ENCODE data around the gene MTERF2.

MTERF2 gene

DNA sequence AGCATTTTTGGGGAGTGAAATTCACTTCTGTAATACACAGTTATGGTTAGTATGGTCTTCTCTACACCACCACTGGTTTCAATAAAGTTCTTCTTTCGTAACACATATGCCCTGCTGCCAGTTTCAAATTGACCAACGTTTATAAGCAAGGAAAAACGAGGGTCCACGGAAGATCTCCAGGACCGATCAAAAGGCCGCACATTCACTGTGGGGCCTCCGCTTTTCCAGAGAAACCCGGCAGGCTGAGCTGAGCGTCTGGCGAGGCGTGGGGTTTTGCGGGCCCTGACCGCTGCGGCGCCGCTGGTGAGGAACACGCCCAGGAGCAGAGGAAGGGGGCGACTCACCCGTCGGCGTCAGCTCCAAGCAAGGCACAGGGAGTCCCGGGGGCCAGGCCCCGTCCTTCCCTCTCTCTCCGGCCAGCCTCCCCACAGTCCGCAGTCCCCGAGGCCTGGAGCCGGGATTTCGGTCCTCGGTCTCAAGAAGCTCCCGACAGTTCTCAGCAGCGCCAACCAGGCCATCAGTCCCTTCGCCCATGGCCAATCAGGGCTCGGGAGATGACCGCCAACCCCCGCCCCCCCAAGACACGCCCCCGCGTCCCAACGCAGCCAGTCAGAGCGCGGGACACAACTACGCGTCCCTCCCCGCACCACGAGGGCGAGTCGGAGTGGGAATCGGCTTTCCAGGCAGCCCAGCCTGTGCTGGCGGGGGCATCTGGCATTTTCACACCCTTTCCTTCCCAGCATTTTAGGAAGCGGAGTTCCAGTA is at the start of gene MTERF2 (continued):
- TF ChIP-seq, protein P1, sequence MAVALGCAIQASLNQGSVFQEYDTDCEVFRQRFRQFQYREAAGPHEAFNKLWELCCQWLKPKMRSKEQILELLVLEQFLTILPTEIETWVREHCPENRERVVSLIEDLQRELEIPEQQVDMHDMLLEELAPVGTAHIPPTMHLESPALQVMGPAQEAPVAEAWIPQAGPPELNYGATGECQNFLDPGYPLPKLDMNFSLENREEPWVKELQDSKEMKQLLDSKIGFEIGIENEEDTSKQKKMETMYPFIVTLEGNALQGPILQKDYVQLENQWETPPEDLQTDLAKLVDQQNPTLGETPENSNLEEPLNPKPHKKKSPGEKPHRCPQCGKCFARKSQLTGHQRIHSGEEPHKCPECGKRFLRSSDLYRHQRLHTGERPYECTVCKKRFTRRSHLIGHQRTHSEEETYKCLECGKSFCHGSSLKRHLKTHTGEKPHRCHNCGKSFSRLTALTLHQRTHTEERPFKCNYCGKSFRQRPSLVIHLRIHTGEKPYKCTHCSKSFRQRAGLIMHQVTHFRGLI (tag by site-specific recombination; IDR thresholded peaks at IDR 0.05): no peak
- TF ChIP-seq ZNF791 (tag by site-specific recombination; IDR thresholded peaks at IDR 0.05) (no peak), WT1 (tag by site-specific recombination; IDR thresholded peaks at IDR 0.05) (no peak), YY2 (tag by site-specific recombination; IDR thresholded peaks at IDR 0.05) (no peak), ZNF664 (tag by site-specific recombination; IDR thresholded peaks at IDR 0.05) (no peak), ZNF175 (tag by site-specific recombination; IDR thresholded peaks at IDR 0.05) (no peak), ZIC2 (tag by site-specific recombination; IDR thresholded peaks at IDR 0.05) (0 out of 2 replicates have a peak, but pooled peaks have one; percentile 11), ZNF521 (tag by site-specific recombination; IDR thresholded peaks at IDR 0.05) (no peak), ZNF529 (tag by site-specific recombination; IDR thresholded peaks at IDR 0.05; ENCODE audit: insufficient replicate concordance) (no peak), ZNF423 (tag by site-specific recombination; IDR thresholded peaks at IDR 0.05) (no peak), ZNF837 (tag by site-specific recombination; IDR thresholded peaks at IDR 0.05) (no peak), KLF16 (tag by site-specific recombination; IDR thresholded peaks at IDR 0.05) (peak; percentile 72; the same call in 1 of the 2 replicates), GLI2 (tag by site-specific recombination; IDR thresholded peaks at IDR 0.05; ENCODE audit: borderline replicate concordance, low read depth) (no peak), SCRT2 (tag by site-specific recombination; IDR thresholded peaks at IDR 0.05) (no peak), ZNF670 (tag by site-specific recombination; IDR thresholded peaks at IDR 0.05; ENCODE audit: low read depth) (no peak), GLIS1 (tag by site-specific recombination; IDR thresholded peaks at IDR 0.05) (peak; percentile 40; the same call in 1 of the 2 replicates), PRDM1 (tag by site-specific recombination; IDR thresholded peaks at IDR 0.05) (no peak), ZNF707 (tag by site-specific recombination; IDR thresholded peaks at IDR 0.05) (no peak), ZNF610 (tag by site-specific recombination; IDR thresholded peaks at IDR 0.05; ENCODE audit: borderline replicate concordance) (peak; percentile 51; the same call in 1 of the 2 replicates)
- TF ChIP-seq, protein P2, sequence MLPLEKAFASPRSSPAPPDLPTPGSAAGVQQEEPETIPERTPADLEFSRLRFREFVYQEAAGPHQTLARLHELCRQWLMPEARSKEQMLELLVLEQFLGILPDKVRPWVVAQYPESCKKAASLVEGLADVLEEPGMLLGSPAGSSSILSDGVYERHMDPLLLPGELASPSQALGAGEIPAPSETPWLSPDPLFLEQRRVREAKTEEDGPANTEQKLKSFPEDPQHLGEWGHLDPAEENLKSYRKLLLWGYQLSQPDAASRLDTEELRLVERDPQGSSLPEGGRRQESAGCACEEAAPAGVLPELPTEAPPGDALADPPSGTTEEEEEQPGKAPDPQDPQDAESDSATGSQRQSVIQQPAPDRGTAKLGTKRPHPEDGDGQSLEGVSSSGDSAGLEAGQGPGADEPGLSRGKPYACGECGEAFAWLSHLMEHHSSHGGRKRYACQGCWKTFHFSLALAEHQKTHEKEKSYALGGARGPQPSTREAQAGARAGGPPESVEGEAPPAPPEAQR (tag by site-specific recombination; IDR thresholded peaks at IDR 0.05): no peak
- TF ChIP-seq, protein P3, sequence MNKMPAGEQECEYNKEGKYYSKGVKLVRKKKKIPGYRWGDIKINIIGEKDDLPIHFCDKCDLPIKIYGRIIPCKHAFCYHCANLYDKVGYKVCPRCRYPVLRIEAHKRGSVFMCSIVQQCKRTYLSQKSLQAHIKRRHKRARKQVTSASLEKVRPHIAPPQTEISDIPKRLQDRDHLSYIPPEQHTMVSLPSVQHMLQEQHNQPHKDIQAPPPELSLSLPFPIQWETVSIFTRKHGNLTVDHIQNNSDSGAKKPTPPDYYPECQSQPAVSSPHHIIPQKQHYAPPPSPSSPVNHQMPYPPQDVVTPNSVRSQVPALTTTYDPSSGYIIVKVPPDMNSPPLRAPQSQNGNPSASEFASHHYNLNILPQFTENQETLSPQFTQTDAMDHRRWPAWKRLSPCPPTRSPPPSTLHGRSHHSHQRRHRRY (tag by site-specific recombination; IDR thresholded peaks at IDR 0.05): no peak
- TF ChIP-seq, protein P4, sequence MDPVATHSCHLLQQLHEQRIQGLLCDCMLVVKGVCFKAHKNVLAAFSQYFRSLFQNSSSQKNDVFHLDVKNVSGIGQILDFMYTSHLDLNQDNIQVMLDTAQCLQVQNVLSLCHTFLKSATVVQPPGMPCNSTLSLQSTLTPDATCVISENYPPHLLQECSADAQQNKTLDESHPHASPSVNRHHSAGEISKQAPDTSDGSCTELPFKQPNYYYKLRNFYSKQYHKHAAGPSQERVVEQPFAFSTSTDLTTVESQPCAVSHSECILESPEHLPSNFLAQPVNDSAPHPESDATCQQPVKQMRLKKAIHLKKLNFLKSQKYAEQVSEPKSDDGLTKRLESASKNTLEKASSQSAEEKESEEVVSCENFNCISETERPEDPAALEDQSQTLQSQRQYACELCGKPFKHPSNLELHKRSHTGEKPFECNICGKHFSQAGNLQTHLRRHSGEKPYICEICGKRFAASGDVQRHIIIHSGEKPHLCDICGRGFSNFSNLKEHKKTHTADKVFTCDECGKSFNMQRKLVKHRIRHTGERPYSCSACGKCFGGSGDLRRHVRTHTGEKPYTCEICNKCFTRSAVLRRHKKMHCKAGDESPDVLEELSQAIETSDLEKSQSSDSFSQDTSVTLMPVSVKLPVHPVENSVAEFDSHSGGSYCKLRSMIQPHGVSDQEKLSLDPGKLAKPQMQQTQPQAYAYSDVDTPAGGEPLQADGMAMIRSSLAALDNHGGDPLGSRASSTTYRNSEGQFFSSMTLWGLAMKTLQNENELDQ (tag by site-specific recombination; IDR thresholded peaks at IDR 0.05; ENCODE audit: low read depth): no peak
- TF ChIP-seq, protein P5, sequence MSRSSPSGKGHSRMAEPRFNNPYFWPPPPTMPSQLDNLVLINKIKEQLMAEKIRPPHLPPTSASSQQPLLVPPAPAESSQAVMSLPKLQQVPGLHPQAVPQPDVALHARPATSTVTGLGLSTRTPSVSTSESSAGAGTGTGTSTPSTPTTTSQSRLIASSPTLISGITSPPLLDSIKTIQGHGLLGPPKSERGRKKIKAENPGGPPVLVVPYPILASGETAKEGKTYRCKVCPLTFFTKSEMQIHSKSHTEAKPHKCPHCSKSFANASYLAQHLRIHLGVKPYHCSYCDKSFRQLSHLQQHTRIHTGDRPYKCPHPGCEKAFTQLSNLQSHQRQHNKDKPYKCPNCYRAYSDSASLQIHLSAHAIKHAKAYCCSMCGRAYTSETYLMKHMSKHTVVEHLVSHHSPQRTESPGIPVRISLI (tag by site-specific recombination; IDR thresholded peaks at IDR 0.05): no peak
- TF ChIP-seq, protein P6, sequence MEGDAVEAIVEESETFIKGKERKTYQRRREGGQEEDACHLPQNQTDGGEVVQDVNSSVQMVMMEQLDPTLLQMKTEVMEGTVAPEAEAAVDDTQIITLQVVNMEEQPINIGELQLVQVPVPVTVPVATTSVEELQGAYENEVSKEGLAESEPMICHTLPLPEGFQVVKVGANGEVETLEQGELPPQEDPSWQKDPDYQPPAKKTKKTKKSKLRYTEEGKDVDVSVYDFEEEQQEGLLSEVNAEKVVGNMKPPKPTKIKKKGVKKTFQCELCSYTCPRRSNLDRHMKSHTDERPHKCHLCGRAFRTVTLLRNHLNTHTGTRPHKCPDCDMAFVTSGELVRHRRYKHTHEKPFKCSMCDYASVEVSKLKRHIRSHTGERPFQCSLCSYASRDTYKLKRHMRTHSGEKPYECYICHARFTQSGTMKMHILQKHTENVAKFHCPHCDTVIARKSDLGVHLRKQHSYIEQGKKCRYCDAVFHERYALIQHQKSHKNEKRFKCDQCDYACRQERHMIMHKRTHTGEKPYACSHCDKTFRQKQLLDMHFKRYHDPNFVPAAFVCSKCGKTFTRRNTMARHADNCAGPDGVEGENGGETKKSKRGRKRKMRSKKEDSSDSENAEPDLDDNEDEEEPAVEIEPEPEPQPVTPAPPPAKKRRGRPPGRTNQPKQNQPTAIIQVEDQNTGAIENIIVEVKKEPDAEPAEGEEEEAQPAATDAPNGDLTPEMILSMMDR (tag by site-specific recombination; IDR thresholded peaks at IDR 0.05): no peak; the same call in 1 of the 2 replicates
- TF ChIP-seq, protein P7, sequence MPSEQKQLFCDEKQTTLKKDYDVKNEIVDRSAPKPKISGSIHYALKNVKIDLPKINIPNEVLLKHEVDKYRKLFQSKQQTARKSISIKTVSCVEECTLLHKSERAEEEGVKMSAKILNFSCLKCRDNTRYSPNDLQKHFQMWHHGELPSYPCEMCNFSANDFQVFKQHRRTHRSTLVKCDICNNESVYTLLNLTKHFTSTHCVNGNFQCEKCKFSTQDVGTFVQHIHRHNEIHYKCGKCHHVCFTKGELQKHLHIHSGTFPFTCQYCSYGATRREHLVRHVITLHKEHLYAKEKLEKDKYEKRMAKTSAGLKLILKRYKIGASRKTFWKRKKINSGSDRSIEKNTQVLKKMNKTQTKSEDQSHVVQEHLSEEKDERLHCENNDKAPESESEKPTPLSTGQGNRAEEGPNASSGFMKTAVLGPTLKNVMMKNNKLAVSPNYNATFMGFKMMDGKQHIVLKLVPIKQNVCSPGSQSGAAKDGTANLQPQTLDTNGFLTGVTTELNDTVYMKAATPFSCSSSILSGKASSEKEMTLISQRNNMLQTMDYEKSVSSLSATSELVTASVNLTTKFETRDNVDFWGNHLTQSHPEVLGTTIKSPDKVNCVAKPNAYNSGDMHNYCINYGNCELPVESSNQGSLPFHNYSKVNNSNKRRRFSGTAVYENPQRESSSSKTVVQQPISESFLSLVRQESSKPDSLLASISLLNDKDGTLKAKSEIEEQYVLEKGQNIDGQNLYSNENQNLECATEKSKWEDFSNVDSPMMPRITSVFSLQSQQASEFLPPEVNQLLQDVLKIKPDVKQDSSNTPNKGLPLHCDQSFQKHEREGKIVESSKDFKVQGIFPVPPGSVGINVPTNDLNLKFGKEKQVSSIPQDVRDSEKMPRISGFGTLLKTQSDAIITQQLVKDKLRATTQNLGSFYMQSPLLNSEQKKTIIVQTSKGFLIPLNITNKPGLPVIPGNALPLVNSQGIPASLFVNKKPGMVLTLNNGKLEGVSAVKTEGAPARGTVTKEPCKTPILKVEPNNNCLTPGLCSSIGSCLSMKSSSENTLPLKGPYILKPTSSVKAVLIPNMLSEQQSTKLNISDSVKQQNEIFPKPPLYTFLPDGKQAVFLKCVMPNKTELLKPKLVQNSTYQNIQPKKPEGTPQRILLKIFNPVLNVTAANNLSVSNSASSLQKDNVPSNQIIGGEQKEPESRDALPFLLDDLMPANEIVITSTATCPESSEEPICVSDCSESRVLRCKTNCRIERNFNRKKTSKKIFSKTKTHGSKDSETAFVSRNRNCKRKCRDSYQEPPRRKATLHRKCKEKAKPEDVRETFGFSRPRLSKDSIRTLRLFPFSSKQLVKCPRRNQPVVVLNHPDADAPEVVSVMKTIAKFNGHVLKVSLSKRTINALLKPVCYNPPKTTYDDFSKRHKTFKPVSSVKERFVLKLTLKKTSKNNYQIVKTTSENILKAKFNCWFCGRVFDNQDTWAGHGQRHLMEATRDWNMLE (tag by site-specific recombination; conservative IDR thresholded peaks at IDR 0.05; ENCODE audit: low read depth): no peak

Data from HEK293 (cell line).